Measurements from ENCODE around the gene GLT6D1.

- TF ChIP-seq NPAS2 (CRISPR knock-in tag; IDR thresholded peaks at IDR 0.05; ENCODE audit: borderline replicate concordance) = no peak
- TF ChIP-seq NFE2L2 (IDR thresholded peaks at IDR 0.05; ENCODE audit: low read length) = no peak
- TF ChIP-seq ZNF260 (CRISPR knock-in tag; IDR thresholded peaks at IDR 0.05; ENCODE audit: borderline replicate concordance, low read depth) = no peak
Observed at GRCh38 chr9:135660407-135660806, 21.1 kb upstream of the GLT6D1 start.
